WTC11 (cell line): ENCODE data around the gene BAIAP2L1. TPM values are rescaled to one million over a fixed set of nuclear protein-coding genes. Genes with fewer than 3 reads are reported as not detected.

Experiments
- ATAC-seq: fragments of 200-7000 bp; cut with Tn5 transposase; 2 replicates; pipeline ENCODE4 v1.10.0; 2021; ENCODE audit warnings: mild to moderate bottlenecking, moderate library complexity
- CTCF ChIA-PET: fragments of 300-600 bp; sonication (Branson Sonifier 250); formaldehyde crosslinking; loops from one replicate; lab custom pipeline; 2021; ENCODE audit warnings: antibody characterized with exemption; lab: Charles Lee
- POLR2A ChIA-PET: fragments of 350-600 bp; sonication (Branson Sonifier 250); formaldehyde crosslinking; loops from one replicate; lab custom pipeline; 2021; ENCODE audit warnings: antibody characterized with exemption; lab: Charles Lee
- DNase-seq: peaks from one replicate; pipeline ENCODE4 v3.0.0; 2021; ENCODE audit warnings: low spot score
- H3K27ac Mint-ChIP-seq: 2 replicates; pipeline ENCODE4 v1.8.0; 2021; ENCODE audit warnings: mixed read lengths
- H3K27me3 Mint-ChIP-seq: 2 replicates; pipeline ENCODE4 v1.8.0; 2021; ENCODE audit warnings: low read depth, mild to moderate bottlenecking, moderate library complexity, mixed read lengths
- H3K36me3 Mint-ChIP-seq: 2 replicates; pipeline ENCODE4 v1.8.0; 2021; ENCODE audit warnings: mixed read lengths
- H3K4me1 Mint-ChIP-seq: 2 replicates; pipeline ENCODE4 v1.8.0; 2022; ENCODE audit warnings: mixed read lengths
- H3K4me3 Mint-ChIP-seq: 2 replicates; pipeline ENCODE4 v1.8.0; 2021; ENCODE audit warnings: mild to moderate bottlenecking, moderate library complexity, mixed read lengths
- H3K9me3 Mint-ChIP-seq: 2 replicates; pipeline ENCODE4 v1.8.0; 2021; ENCODE audit warnings: mixed read lengths
- ELF4 ChIP-seq: sonication (generic); formaldehyde crosslinking; IDR thresholded peaks from 2 replicates; pipeline ENCODE4 v1.8.1; 2022; ENCODE audit warnings: low read depth, mild to moderate bottlenecking, moderate library complexity, missing genetic modification reagents
- FOXK1 ChIP-seq: sonication (generic); formaldehyde crosslinking; IDR thresholded peaks from 2 replicates; pipeline ENCODE4 v1.8.0; 2022; ENCODE audit warnings: mild to moderate bottlenecking, moderate library complexity, missing genetic modification reagents
- FOXP1 ChIP-seq: sonication (generic); formaldehyde crosslinking; IDR thresholded peaks from 2 replicates; pipeline ENCODE4 v1.8.0; 2022; ENCODE audit warnings: missing genetic modification reagents, mild to moderate bottlenecking, moderate library complexity, borderline replicate concordance
- GABPB1 ChIP-seq: sonication (generic); formaldehyde crosslinking; IDR thresholded peaks from 2 replicates; pipeline ENCODE4 v1.8.1; 2023; ENCODE audit warnings: mild to moderate bottlenecking, missing genetic modification reagents
- IRF1 ChIP-seq: sonication (generic); formaldehyde crosslinking; IDR thresholded peaks from 2 replicates; pipeline ENCODE4 v1.8.0; 2023; ENCODE audit warnings: missing genetic modification reagents
- NFATC4 ChIP-seq: fragments of 250-450 bp; sonication (Bioruptor Pico); IDR thresholded peaks from 2 replicates; pipeline ENCODE4 v1.9.0; 2021; ENCODE audit warnings: mild to moderate bottlenecking
- NR1H2 ChIP-seq: sonication (generic); formaldehyde crosslinking; IDR thresholded peaks from 2 replicates; pipeline ENCODE4 v1.9.0; 2021; ENCODE audit warnings: mild to moderate bottlenecking, moderate library complexity, missing genetic modification reagents
- PRDM15 ChIP-seq: sonication (generic); formaldehyde crosslinking; IDR thresholded peaks from 2 replicates; pipeline ENCODE4 v1.8.0; 2022; ENCODE audit warnings: missing genetic modification reagents
- TEAD1 ChIP-seq: sonication (generic); formaldehyde crosslinking; IDR thresholded peaks from 2 replicates; pipeline ENCODE4 v1.8.0; 2022; ENCODE audit warnings: mild to moderate bottlenecking, missing genetic modification reagents
- ZNF232 ChIP-seq: sonication (generic); formaldehyde crosslinking; IDR thresholded peaks from 2 replicates; pipeline ENCODE4 v1.8.0; 2022; ENCODE audit warnings: mild to moderate bottlenecking, missing genetic modification reagents
- ZNF263 ChIP-seq: sonication (generic); formaldehyde crosslinking; IDR thresholded peaks from 2 replicates; pipeline ENCODE4 v1.8.1; 2022; ENCODE audit warnings: low read depth, mild to moderate bottlenecking, moderate library complexity, missing genetic modification reagents
- ZNF671 ChIP-seq: fragments of 250-450 bp; sonication (Bioruptor Pico); IDR thresholded peaks from 2 replicates; pipeline ENCODE4 v1.8.0; 2021; ENCODE audit warnings: mild to moderate bottlenecking
- ZSCAN18 ChIP-seq: fragments of 250-450 bp; sonication (Bioruptor Pico); IDR thresholded peaks from 2 replicates; pipeline ENCODE4 v2.1.2; 2022; ENCODE audit warnings: mild to moderate bottlenecking, moderate library complexity
- total RNA-seq: library from RNA; stranded (reverse); gene quantifications from 3 replicates; pipeline ENCODE4 v1.2.3, GENCODE V29; 2021
- TF ChIP-seq, protein P1 (sequence below): sonication (generic); formaldehyde crosslinking; IDR thresholded peaks from 2 replicates; pipeline ENCODE4 v1.8.1; 2023; ENCODE audit warnings: mild to moderate bottlenecking, missing genetic modification reagents, moderate library complexity
- TF ChIP-seq, protein P2 (sequence below): fragments of 250-450 bp; sonication (Bioruptor Pico); IDR thresholded peaks from 2 replicates; pipeline ENCODE4 v1.9.0; 2021; ENCODE audit warnings: moderate library complexity, mild to moderate bottlenecking, inconsistent platforms, borderline replicate concordance
- TF ChIP-seq, protein P3 (sequence below): sonication (generic); formaldehyde crosslinking; IDR thresholded peaks from 2 replicates; pipeline ENCODE4 v1.8.0; 2022; ENCODE audit warnings: mild to moderate bottlenecking, missing genetic modification reagents
- TF ChIP-seq, protein P4 (sequence below): sonication (generic); formaldehyde crosslinking; IDR thresholded peaks from 2 replicates; pipeline ENCODE4 v1.8.1; 2023; ENCODE audit warnings: mild to moderate bottlenecking, missing genetic modification reagents

Gene BAIAP2L1
- total RNA-seq, 1 experiment from 2014 or later: 37.5 TPM

GRCh38 chr7:98348726-98349474, 52.0 kb downstream of the BAIAP2L1 start (continued):
- TF ChIP-seq PRDM15 (CRISPR knock-in tag) (no peak), ELF4 (CRISPR knock-in tag) (no peak), NFATC4 (no peak), ZNF263 (CRISPR knock-in tag) (no peak), FOXP1 (CRISPR knock-in tag) (no peak), ZSCAN18 (CRISPR knock-in tag) (no peak), TEAD1 (CRISPR knock-in tag) (no peak), IRF1 (CRISPR knock-in tag) (no peak), FOXK1 (CRISPR knock-in tag) (no peak)
- TF ChIP-seq, protein P1, sequence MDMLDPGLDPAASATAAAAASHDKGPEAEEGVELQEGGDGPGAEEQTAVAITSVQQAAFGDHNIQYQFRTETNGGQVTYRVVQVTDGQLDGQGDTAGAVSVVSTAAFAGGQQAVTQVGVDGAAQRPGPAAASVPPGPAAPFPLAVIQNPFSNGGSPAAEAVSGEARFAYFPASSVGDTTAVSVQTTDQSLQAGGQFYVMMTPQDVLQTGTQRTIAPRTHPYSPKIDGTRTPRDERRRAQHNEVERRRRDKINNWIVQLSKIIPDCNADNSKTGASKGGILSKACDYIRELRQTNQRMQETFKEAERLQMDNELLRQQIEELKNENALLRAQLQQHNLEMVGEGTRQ (CRISPR knock-in tag): no peak
- TF ChIP-seq, protein P2, sequence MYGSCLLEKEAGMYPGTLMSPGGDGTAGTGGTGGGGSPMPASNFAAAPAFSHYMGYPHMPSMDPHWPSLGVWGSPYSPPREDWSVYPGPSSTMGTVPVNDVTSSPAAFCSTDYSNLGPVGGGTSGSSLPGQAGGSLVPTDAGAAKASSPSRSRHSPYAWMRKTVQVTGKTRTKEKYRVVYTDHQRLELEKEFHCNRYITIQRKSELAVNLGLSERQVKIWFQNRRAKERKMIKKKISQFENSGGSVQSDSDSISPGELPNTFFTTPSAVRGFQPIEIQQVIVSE (CRISPR knock-in tag): no peak

GRCh38 chr7:98346515-98347069, 54.3 kb downstream of the BAIAP2L1 start:
- ATAC-seq (no peak), DNase-seq (no peak)
- Mint-ChIP-seq H3K27ac (peak overlapping the region; percentile 50), H3K4me1 (no peaks in the 10 kb centered on the region), H3K4me3 (no peak overlapping the region), H3K9me3 (no peaks in the 10 kb centered on the region), H3K36me3 (peaks cover 10% of the 10 kb centered on the region), H3K27me3 (no peaks in the 10 kb centered on the region)
- CTCF ChIA-PET: no interaction called here
- POLR2A ChIA-PET: no interaction called here
- TF ChIP-seq, protein P3, sequence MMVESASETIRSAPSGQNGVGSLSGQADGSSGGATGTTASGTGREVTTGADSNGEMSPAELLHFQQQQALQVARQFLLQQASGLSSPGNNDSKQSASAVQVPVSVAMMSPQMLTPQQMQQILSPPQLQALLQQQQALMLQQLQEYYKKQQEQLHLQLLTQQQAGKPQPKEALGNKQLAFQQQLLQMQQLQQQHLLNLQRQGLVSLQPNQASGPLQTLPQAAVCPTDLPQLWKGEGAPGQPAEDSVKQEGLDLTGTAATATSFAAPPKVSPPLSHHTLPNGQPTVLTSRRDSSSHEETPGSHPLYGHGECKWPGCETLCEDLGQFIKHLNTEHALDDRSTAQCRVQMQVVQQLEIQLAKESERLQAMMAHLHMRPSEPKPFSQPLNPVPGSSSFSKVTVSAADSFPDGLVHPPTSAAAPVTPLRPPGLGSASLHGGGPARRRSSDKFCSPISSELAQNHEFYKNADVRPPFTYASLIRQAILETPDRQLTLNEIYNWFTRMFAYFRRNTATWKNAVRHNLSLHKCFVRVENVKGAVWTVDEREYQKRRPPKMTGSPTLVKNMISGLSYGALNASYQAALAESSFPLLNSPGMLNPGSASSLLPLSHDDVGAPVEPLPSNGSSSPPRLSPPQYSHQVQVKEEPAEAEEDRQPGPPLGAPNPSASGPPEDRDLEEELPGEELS (CRISPR knock-in tag): no peak
- no peak for TF ChIP-seq GABPB1
- no peak for TF ChIP-seq ZNF232 (CRISPR knock-in tag)
- TF ChIP-seq NR1H2 (CRISPR knock-in tag): no peak
- TF ChIP-seq, protein P4, sequence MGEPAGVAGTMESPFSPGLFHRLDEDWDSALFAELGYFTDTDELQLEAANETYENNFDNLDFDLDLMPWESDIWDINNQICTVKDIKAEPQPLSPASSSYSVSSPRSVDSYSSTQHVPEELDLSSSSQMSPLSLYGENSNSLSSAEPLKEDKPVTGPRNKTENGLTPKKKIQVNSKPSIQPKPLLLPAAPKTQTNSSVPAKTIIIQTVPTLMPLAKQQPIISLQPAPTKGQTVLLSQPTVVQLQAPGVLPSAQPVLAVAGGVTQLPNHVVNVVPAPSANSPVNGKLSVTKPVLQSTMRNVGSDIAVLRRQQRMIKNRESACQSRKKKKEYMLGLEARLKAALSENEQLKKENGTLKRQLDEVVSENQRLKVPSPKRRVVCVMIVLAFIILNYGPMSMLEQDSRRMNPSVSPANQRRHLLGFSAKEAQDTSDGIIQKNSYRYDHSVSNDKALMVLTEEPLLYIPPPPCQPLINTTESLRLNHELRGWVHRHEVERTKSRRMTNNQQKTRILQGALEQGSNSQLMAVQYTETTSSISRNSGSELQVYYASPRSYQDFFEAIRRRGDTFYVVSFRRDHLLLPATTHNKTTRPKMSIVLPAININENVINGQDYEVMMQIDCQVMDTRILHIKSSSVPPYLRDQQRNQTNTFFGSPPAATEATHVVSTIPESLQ: no peak
- TF ChIP-seq ZNF671: no peak
